Neural cell (in vitro differentiated cells): ENCODE data around the gene PLA2G15. TPM values are rescaled to one million over a fixed set of nuclear protein-coding genes. Genes with fewer than 3 reads are reported as not detected.

Experiments
- H2AFZ ChIP-seq: fragments of 200-600, 300-800 bp; sonication (generic), shearing (Covaris generic); 2 replicates; pipeline ENCODE4 v1.6.0; 2014; ENCODE audit warnings: low read depth, mild to moderate bottlenecking, antibody characterized with exemption, low read length, moderate library complexity
- H3F3A ChIP-seq: fragments of 200-600 bp; shearing (Covaris generic); 2 replicates; pipeline ENCODE4 v1.6.1; 2016; ENCODE audit warnings: mild to moderate bottlenecking, moderate library complexity, mixed read lengths, antibody characterized with exemption, low read length; ENCODE audit not compliant: insufficient read depth, poor library complexity, severe bottlenecking
- H3K27ac ChIP-seq: fragments of 200-600, 300-800 bp; sonication (generic), shearing (Covaris generic); 2 replicates; pipeline ENCODE4 v1.5.1; 2014; ENCODE audit warnings: mild to moderate bottlenecking, low read length, moderate library complexity
- H3K27me3 ChIP-seq: fragments of 300-800, 200-600 bp; sonication (generic), shearing (Covaris generic); 2 replicates; pipeline ENCODE4 v1.6.0; 2014; ENCODE audit warnings: mild to moderate bottlenecking, low read depth, low read length, moderate library complexity; ENCODE audit not compliant: insufficient read depth
- H3K36me3 ChIP-seq: fragments of 300-800, 200-600 bp; sonication (generic), shearing (Covaris generic); 2 replicates; pipeline ENCODE4 v1.5.1; 2014; ENCODE audit warnings: mild to moderate bottlenecking, antibody characterized with exemption, low read length, moderate library complexity; ENCODE audit not compliant: insufficient read depth
- H3K4me2 ChIP-seq: fragments of 300-800, 200-600 bp; sonication (generic), shearing (Covaris generic); 2 replicates; pipeline ENCODE4 v1.6.0; 2014; ENCODE audit warnings: mild to moderate bottlenecking, low read length
- H3K4me3 ChIP-seq: fragments of 300-800, 200-600 bp; sonication (generic), shearing (Covaris generic); 2 replicates; pipeline ENCODE4 v1.5.1; 2014; ENCODE audit warnings: mild to moderate bottlenecking, low read length, moderate library complexity
- H3K79me2 ChIP-seq: fragments of 200-600 bp; shearing (Covaris generic); replicated peaks from 2 replicates; pipeline ENCODE4 v1.6.0; 2014; ENCODE audit warnings: mild to moderate bottlenecking, low read length, moderate library complexity; ENCODE audit not compliant: insufficient read depth
- H3K9ac ChIP-seq: fragments of 300-800, 200-600 bp; sonication (generic), shearing (Covaris generic); 2 replicates; pipeline ENCODE4 v1.6.1; 2016; ENCODE audit warnings: mild to moderate bottlenecking, low read length, mixed read lengths
- H3K9me2 ChIP-seq: fragments of 200-600 bp; shearing (Covaris generic); 2 replicates; pipeline ENCODE4 v1.6.1; 2016; ENCODE audit warnings: mild to moderate bottlenecking, low read length, mixed read lengths; ENCODE audit not compliant: insufficient read depth
- H3K9me3 ChIP-seq: fragments of 200-600, 300-800 bp; sonication (generic), shearing (Covaris generic); 2 replicates; pipeline ENCODE4 v1.6.1; 2016; ENCODE audit warnings: mild to moderate bottlenecking, mixed run types, low read length, moderate library complexity, mixed read lengths
- H4K20me1 ChIP-seq: fragments of 200-600 bp; shearing (Covaris generic); 2 replicates; pipeline ENCODE4 v1.6.1; 2016; ENCODE audit warnings: mild to moderate bottlenecking, mixed run types; ENCODE audit not compliant: insufficient read depth
- EP300 ChIP-seq: fragments of 450-650 bp; conservative IDR thresholded peaks from 2 replicates; pipeline ENCODE4 v1.6.1; 2014; ENCODE audit warnings: antibody characterized with exemption, mild to moderate bottlenecking, moderate library complexity; ENCODE audit not compliant: poor library complexity, severe bottlenecking
- EZH2 ChIP-seq: fragments of 200-600, 300-800 bp; shearing (Covaris generic), sonication (generic); IDR thresholded peaks from 2 replicates; pipeline ENCODE4 v1.6.1; 2014; ENCODE audit warnings: antibody characterized with exemption, low read length, borderline replicate concordance, mild to moderate bottlenecking; ENCODE audit not compliant: insufficient read depth, poor library complexity, severe bottlenecking
- MXI1 ChIP-seq: fragments of 450-650 bp; conservative IDR thresholded peaks from 2 replicates; pipeline ENCODE4 v1.6.1; 2014; ENCODE audit warnings: antibody characterized with exemption, mild to moderate bottlenecking; ENCODE audit not compliant: poor library complexity, severe bottlenecking
- POLR2AphosphoS5 ChIP-seq: IDR thresholded peaks from 2 replicates; pipeline ENCODE4 v1.6.1; 2012
- RAD21 ChIP-seq: fragments of 450-650 bp; conservative IDR thresholded peaks from 2 replicates; pipeline ENCODE4 v1.6.1; 2014; ENCODE audit warnings: antibody characterized with exemption, mild to moderate bottlenecking, moderate library complexity
- SMC3 ChIP-seq: fragments of 450-650 bp; conservative IDR thresholded peaks from 2 replicates; pipeline ENCODE4 v1.6.1; 2014; ENCODE audit warnings: antibody characterized with exemption, mild to moderate bottlenecking, moderate library complexity; ENCODE audit not compliant: poor library complexity
- TAF1 ChIP-seq: IDR thresholded peaks from 2 replicates; pipeline ENCODE4 v1.6.1; 2012; ENCODE audit warnings: low read depth
- polyA plus RNA-seq: library from polyadenylated mRNA; depleted of rRNA; stranded (reverse); fragments of >200 nt; gene quantifications from 2 replicates; pipeline ENCODE4 v1.2.3, GENCODE V29; 2014
- TF ChIP-seq, protein P1 (sequence below): fragments of 450-650 bp; IDR thresholded peaks from 2 replicates; pipeline ENCODE4 v1.5.1; 2014; ENCODE audit warnings: antibody characterized with exemption, mild to moderate bottlenecking, moderate library complexity; ENCODE audit not compliant: poor library complexity, severe bottlenecking
- TF ChIP-seq, protein P2 (sequence below): IDR thresholded peaks from 2 replicates; pipeline ENCODE4 v1.6.1; 2012; ENCODE audit warnings: borderline replicate concordance

Gene PLA2G15
- polyA plus RNA-seq, 1 donor from 2014 or later, result 19.6 TPM

GRCh38 chr16:68236137-68236825 is 8.9 kb upstream of the PLA2G15 start:
- H3K4me3 ChIP-seq, result peak overlapping the region; percentile 75
- H3K9ac ChIP-seq, result no peak overlapping the region
- no peaks in the 10 kb centered on the region for H3K36me3 ChIP-seq
- no peak overlapping the region for H3K27ac ChIP-seq
- H4K20me1 ChIP-seq, result no peaks in the 10 kb centered on the region
- H3K27me3 ChIP-seq, result peaks cover 49% of the 10 kb centered on the region
- H2AFZ ChIP-seq, result no peak overlapping the region
- TF ChIP-seq RAD21 (no peak), POLR2AphosphoS5 (no peak), MXI1 (no peak), EZH2 (no peak), EP300 (no peak), SMC3 (no peak), TAF1 (no peak)
- TF ChIP-seq, protein P1, sequence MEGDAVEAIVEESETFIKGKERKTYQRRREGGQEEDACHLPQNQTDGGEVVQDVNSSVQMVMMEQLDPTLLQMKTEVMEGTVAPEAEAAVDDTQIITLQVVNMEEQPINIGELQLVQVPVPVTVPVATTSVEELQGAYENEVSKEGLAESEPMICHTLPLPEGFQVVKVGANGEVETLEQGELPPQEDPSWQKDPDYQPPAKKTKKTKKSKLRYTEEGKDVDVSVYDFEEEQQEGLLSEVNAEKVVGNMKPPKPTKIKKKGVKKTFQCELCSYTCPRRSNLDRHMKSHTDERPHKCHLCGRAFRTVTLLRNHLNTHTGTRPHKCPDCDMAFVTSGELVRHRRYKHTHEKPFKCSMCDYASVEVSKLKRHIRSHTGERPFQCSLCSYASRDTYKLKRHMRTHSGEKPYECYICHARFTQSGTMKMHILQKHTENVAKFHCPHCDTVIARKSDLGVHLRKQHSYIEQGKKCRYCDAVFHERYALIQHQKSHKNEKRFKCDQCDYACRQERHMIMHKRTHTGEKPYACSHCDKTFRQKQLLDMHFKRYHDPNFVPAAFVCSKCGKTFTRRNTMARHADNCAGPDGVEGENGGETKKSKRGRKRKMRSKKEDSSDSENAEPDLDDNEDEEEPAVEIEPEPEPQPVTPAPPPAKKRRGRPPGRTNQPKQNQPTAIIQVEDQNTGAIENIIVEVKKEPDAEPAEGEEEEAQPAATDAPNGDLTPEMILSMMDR, result no peak
- TF ChIP-seq, protein P2, sequence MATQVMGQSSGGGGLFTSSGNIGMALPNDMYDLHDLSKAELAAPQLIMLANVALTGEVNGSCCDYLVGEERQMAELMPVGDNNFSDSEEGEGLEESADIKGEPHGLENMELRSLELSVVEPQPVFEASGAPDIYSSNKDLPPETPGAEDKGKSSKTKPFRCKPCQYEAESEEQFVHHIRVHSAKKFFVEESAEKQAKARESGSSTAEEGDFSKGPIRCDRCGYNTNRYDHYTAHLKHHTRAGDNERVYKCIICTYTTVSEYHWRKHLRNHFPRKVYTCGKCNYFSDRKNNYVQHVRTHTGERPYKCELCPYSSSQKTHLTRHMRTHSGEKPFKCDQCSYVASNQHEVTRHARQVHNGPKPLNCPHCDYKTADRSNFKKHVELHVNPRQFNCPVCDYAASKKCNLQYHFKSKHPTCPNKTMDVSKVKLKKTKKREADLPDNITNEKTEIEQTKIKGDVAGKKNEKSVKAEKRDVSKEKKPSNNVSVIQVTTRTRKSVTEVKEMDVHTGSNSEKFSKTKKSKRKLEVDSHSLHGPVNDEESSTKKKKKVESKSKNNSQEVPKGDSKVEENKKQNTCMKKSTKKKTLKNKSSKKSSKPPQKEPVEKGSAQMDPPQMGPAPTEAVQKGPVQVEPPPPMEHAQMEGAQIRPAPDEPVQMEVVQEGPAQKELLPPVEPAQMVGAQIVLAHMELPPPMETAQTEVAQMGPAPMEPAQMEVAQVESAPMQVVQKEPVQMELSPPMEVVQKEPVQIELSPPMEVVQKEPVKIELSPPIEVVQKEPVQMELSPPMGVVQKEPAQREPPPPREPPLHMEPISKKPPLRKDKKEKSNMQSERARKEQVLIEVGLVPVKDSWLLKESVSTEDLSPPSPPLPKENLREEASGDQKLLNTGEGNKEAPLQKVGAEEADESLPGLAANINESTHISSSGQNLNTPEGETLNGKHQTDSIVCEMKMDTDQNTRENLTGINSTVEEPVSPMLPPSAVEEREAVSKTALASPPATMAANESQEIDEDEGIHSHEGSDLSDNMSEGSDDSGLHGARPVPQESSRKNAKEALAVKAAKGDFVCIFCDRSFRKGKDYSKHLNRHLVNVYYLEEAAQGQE, result no peak
- no peaks in the 10 kb centered on the region for H3K9me2 ChIP-seq
- H3K9me3 ChIP-seq, result no peaks in the 10 kb centered on the region
- no peaks in the 10 kb centered on the region for H3F3A ChIP-seq
- no peak overlapping the region for H3K4me2 ChIP-seq
- no peaks in the 10 kb centered on the region for H3K79me2 ChIP-seq

GRCh38 chr16:68236826-68237242 is 8.3 kb upstream of the PLA2G15 start:
- H4K20me1 ChIP-seq, result no peaks in the 10 kb centered on the region
- H3K4me2 ChIP-seq, result peak overlapping the region; percentile 35
- H3K9me3 ChIP-seq, result no peaks in the 10 kb centered on the region
- peak overlapping the region; percentile 75 for H3K4me3 ChIP-seq
- no peaks in the 10 kb centered on the region for H3F3A ChIP-seq
- no peaks in the 10 kb centered on the region for H3K36me3 ChIP-seq
- H3K9me2 ChIP-seq, result no peaks in the 10 kb centered on the region
- H3K79me2 ChIP-seq, result no peaks in the 10 kb centered on the region
- no peak overlapping the region for H2AFZ ChIP-seq
- peak overlapping the region; percentile 36 for H3K9ac ChIP-seq
- H3K27ac ChIP-seq, result no peak overlapping the region
- TF ChIP-seq EZH2, result no peak
- TF ChIP-seq POLR2AphosphoS5, result no peak
- TF ChIP-seq, protein P2, result no peak
- TF ChIP-seq TAF1, result no peak
- TF ChIP-seq, protein P1, result no peak
- TF ChIP-seq MXI1, result no peak
- TF ChIP-seq RAD21, result no peak
- no peak for TF ChIP-seq SMC3
- TF ChIP-seq EP300, result no peak
- H3K27me3 ChIP-seq, result peaks cover 49% of the 10 kb centered on the region
